ENCODE data around the gene COLEC11. TPM values are rescaled to one million over a fixed set of nuclear protein-coding genes. Genes with fewer than 3 reads are reported as not detected.
A peak's percentile ranks its signal among the peaks of the same experiment; 100 is the strongest.

COLEC11 gene
- total and polyA plus RNA-seq, 8 donors: 0.84 to 7.1 (median 4.3) TPM

DNA sequence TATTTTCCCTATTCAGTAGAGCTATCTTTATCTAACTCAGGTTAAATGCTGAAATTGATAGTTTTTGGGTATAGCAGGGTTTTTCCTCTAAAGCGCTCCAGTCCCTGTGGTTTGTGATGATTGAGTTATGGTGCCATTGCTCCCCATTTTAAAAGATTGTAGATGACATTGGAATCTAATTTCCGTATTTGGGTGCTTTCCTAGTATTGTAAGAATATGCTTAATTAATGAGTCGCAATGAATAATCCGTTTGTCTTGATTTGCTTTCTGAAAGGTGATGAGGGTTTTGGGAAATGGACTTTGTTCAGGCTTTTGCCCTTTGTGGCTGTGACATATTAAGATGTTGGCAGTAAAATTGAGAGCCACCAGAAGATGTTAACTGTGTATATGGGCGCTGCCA is 15.9 kb upstream of the COLEC11 start:
- DNase-seq (no peak), ATAC-seq (no peak)
- Histone ChIP-seq H3K27ac (no peak overlapping the region), H3K4me1 (peaks cover 36 to 49% of the 10 kb centered on the region in 2 donors), H3K4me3 (peak overlapping the region in 1 of 2 donors; percentile 4), H3K36me3 (peaks cover 0 to 77% of the 10 kb centered on the region in 2 donors), H3K27me3 (no peaks in the 10 kb centered on the region), H3K9me3 (no peaks in the 10 kb centered on the region)
- intact Hi-C loops (cut with DNase I): no loop called here
- TF ChIP-seq, protein P1, sequence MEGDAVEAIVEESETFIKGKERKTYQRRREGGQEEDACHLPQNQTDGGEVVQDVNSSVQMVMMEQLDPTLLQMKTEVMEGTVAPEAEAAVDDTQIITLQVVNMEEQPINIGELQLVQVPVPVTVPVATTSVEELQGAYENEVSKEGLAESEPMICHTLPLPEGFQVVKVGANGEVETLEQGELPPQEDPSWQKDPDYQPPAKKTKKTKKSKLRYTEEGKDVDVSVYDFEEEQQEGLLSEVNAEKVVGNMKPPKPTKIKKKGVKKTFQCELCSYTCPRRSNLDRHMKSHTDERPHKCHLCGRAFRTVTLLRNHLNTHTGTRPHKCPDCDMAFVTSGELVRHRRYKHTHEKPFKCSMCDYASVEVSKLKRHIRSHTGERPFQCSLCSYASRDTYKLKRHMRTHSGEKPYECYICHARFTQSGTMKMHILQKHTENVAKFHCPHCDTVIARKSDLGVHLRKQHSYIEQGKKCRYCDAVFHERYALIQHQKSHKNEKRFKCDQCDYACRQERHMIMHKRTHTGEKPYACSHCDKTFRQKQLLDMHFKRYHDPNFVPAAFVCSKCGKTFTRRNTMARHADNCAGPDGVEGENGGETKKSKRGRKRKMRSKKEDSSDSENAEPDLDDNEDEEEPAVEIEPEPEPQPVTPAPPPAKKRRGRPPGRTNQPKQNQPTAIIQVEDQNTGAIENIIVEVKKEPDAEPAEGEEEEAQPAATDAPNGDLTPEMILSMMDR (IDR thresholded peaks at IDR 0.05): no peak

DNA sequence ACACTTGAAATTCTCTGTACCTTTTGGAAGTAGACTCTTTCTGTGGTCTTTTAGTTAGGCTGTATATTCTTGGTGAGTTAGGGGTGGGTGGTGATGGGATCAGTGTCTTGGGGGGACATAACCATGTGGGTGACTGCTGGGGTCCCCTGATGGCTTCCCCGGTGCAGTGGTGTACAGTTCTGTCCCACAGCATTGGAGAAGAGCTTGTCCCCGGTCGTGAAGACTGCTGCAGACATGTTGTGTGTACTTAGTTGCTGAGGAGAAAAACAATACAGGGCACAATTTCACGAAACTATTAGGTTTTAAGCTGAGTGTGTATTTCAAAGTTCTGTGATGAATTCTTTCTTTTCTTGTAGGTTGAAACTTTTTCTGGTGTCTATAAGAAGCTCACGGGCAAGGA is 14.5 kb upstream of the COLEC11 start:
- DNase-seq (no peak), ATAC-seq (no peak)
- H3K36me3 ChIP-seq: peaks cover 0 to 77% of the 10 kb centered on the region in 2 donors
- H3K27me3 ChIP-seq: no peaks in the 10 kb centered on the region
- no peak overlapping the region for H3K27ac ChIP-seq
- intact Hi-C loops (cut with DNase I): no loop called here
- H3K4me1 ChIP-seq: peaks cover 30 to 41% of the 10 kb centered on the region in 2 donors
- TF ChIP-seq, protein P1 (IDR thresholded peaks at IDR 0.05): no peak
- no peaks in the 10 kb centered on the region for H3K9me3 ChIP-seq
- H3K4me3 ChIP-seq: no peak overlapping the region

DNA sequence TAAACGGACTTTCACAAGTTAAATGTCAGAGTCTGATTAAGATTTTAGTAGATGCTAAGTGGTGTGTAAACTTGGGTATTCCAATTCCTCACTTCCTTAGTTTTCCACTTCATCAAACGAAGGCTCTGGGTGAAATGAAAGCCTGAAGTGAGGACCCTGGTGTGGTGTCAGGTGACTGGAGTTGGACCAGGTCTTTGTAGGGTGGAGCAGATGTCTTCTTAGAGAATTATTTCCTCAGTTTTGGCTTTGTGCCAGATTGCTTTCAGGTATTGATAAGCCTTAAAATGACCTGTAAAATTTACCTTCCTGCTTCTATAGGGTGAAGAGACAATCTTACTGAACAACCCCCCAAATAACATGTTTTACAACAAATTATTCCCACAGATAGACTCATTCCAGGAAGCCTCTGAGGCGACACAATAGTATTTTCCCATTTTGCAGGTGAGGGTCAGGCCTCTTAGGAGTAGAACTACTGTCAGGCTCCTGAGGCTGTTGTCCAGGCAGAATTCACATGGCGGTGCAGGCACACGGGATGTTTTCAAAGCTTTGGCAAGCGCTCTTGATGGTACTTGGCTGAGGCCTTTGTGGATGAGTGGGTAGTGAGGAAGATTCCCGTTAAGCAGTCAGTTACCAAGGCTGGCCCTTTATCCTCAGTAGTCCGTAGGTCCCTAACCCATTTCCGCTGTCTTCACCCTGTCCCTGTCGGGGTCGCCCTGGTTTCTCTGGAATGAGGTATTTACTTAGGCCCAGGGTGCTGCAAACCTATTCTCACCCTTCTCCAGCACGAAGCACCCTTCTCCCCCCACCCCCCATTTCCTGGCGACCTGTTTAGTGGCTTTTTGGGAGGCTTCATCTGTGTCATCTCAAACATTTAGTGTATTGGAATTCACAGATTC is 13.3 kb upstream of the COLEC11 start:
- no peaks in the 10 kb centered on the region for H3K9me3 ChIP-seq
- TF ChIP-seq, protein P1 (IDR thresholded peaks at IDR 0.05): no peak
- H3K4me3 ChIP-seq: no peak overlapping the region
- DNase-seq (no peak), ATAC-seq (no peak)
- no peaks in the 10 kb centered on the region for H3K27me3 ChIP-seq
- peaks cover 23 to 32% of the 10 kb centered on the region in 2 donors for H3K4me1 ChIP-seq
- H3K27ac ChIP-seq: no peak overlapping the region
- peaks cover 0 to 73% of the 10 kb centered on the region in 2 donors for H3K36me3 ChIP-seq
- intact Hi-C loops (cut with DNase I): no loop called here

DNA sequence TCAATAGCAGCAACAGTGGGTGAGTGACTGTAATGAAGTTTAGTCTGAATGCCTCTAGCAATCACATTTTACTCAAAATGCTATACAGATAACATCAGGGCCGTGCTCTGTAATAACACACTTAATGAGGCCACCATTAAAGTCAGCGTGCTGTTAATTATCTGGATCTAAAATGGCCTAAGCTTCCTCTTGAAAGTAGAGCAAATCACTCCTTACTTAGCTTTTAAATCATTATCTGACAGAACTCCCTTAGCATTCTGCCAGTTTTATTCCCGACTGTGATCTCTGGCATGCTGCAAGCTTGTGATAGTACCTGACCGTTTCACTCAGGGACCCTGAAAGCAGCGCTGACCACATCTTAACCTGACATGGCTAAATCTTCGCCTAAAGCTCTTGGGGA is 10.8 kb upstream of the COLEC11 start:
- H3K4me3 ChIP-seq: no peak overlapping the region
- ATAC-seq (no peak), DNase-seq (no peak)
- TF ChIP-seq, protein P1 (IDR thresholded peaks at IDR 0.05): no peak
- H3K27ac ChIP-seq: peak overlapping the region in 1 of 2 donors; percentile 71
- no peaks in the 10 kb centered on the region for H3K9me3 ChIP-seq
- H3K36me3 ChIP-seq: peaks cover 0 to 49% of the 10 kb centered on the region in 2 donors
- H3K4me1 ChIP-seq: peaks cover 0 to 8% of the 10 kb centered on the region in 2 donors
- H3K27me3 ChIP-seq: no peaks in the 10 kb centered on the region
- intact Hi-C loops (cut with DNase I): no loop called here

DNA sequence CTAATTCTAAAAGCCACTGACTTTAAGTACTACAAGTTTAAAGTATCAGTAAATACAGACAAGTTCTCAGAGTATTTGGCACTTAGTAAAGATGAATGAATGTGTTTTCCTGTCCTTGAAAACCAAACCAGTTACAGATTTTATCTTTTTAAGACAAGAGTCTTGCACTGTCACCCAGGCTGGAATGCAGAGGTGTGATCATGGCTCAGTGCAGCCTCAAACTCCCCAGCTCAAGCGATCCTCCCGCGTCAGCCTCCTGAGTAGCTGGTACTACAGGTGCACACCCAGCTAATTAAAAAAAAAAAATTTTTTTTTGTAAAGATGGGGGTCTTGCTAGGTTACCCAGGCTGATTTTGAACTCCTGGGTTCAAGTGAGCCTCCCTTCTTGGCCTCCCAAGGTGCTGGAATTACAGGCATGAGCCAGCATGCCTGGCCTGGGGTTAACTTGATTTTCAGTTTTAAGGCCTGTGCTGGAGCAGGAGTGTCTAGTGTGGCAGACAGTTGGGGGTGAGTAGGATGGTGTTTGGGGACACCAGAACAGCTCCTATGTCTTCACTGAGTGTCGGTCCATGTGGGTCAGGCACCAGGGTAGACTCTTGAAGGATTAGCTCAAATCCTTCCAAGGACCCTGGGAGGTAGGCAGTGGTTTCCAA is 10.2 kb upstream of the COLEC11 start:
- Histone ChIP-seq H3K4me1 (peaks cover 0 to 1% of the 10 kb centered on the region in 2 donors), H3K27me3 (no peaks in the 10 kb centered on the region), H3K36me3 (peaks cover 0 to 42% of the 10 kb centered on the region in 2 donors), H3K9me3 (no peaks in the 10 kb centered on the region), H3K27ac (peak overlapping the region; percentile 56 to 71), H3K4me3 (no peak overlapping the region)
- intact Hi-C loops (cut with DNase I): no loop called here
- DNase-seq: no peak
- TF ChIP-seq, protein P1 (IDR thresholded peaks at IDR 0.05): no peak
- no peak for ATAC-seq

Measured in left lung (tissue), 10 donors.